Mucosa of gallbladder (tissue), 1 donor: ENCODE measurements around the gene MROH7. TPM values are rescaled to one million over a fixed set of nuclear protein-coding genes. Genes with fewer than 3 reads are reported as not detected.
"Not testable (repeated sequence)": the region's sequence is repeated elsewhere in the genome, so short reads cannot be mapped to it uniquely, and the experiment has no call there.

ENCODE experiments used
- DNase-seq: peaks from one replicate; pipeline ENCODE4 v3.0.0-alpha.2; 2020; ENCODE audit warnings: low spot score
- total RNA-seq: library from RNA; stranded (reverse); gene quantifications from one replicate; pipeline ENCODE4 v1.2.1, GENCODE V29; 2021
- donor health status: DM: no; HTN: no; CAD: no.

MROH7 gene
- total RNA-seq, 1 donor from 2014 or later = 8.0 TPM

DNA sequence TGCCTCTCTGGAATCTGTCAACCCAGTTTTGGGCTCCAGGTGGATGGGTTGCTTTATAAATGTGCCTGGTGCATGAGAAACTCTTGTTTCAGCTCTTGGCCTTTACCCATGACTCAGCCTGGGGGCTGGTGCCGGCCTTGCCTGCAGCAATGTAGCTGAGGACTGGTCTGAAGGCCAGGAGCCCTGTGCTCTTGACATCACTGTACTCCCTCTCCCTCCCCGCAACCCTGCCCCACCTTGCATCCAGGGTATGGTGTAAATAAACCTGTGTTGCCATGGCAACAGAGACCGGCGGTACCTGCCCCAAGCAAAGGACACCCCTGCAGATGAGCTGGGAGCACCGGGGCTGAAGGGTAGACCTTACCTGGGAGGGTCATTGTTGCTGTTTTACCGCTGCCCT, 31.5 kb upstream of the MROH7 start:
- DNase-seq = no peak

DNA sequence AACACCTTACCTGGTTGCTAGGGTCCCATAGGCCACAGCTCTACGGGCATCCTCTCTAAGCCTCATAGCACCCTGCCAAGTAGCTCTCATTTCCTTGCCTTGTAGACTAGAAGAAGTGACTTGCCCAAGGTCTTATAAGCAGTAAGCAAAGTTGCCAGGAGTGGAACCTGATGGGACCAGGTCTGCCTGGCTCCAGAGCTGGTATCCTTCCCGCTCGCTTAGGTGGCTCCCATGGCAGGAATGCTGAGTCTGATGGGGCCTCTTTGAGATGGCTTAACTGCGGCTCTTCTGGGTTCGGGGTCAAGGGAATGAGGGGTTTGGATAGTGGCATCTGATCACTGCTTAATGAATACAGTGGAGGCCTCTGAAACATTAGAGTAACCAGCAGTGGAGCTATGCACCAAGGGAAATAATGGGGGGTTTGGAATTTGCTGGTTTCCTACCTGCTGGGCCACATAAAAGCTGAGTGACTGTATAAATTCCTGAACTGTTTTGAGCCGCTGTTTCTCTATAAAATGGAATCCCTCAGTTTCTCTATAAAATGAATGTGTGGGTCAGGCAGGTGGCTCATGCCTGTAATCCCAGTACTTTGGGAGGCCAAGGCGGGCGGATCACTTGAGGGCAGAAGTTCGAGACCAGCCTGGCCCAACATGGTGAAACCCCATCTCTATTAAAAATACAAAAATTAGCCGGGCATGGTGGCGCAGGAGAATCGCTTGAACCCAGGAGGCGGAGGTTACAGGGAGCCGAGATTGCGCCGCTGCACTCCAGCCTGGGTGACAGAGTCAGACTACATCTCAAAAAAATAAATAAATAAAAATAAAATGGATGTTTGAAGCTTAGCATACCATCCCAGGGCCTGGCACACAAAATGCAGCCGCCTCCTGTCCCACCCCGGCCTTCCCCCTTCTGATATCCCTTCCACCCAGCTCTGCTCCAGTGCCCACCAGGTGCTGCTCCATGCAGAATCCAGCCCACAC, 30.7 kb upstream of the MROH7 start:
- DNase-seq = no peak

- no peak for DNase-seq
These were observed 30.0 kb upstream of the MROH7 start for GRCh38 chr1:54611621-54612020.

DNA sequence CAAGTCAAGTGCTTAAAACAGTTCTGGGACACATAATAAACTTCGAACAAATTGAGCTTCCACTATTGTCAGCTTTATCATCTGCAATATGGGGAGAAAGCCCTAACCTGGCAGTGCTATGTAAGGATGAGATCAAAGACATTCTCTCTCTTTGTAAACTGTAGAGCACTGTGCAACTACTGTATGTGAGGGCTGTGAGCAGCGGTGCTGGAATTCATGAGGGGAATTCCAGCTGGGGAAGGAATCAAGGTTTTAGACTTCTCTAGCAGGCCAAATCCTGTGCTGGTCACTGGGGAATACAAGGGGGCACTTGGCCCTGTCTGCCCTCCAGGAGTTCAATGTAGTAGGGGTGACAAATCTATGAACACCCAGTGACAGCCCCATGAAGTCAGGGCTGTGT, 27.6 kb upstream of the MROH7 start:
- DNase-seq = no peak

GRCh38 chr1:54614563-54614962, 27.0 kb upstream of the MROH7 start:
- DNase-seq = no peak

GRCh38 chr1:54615531-54616279, 25.9 kb upstream of the MROH7 start:
- no peak for DNase-seq

- no peak for DNase-seq
These were observed 21.8 kb upstream of the MROH7 start for GRCh38 chr1:54619749-54620148.

DNA sequence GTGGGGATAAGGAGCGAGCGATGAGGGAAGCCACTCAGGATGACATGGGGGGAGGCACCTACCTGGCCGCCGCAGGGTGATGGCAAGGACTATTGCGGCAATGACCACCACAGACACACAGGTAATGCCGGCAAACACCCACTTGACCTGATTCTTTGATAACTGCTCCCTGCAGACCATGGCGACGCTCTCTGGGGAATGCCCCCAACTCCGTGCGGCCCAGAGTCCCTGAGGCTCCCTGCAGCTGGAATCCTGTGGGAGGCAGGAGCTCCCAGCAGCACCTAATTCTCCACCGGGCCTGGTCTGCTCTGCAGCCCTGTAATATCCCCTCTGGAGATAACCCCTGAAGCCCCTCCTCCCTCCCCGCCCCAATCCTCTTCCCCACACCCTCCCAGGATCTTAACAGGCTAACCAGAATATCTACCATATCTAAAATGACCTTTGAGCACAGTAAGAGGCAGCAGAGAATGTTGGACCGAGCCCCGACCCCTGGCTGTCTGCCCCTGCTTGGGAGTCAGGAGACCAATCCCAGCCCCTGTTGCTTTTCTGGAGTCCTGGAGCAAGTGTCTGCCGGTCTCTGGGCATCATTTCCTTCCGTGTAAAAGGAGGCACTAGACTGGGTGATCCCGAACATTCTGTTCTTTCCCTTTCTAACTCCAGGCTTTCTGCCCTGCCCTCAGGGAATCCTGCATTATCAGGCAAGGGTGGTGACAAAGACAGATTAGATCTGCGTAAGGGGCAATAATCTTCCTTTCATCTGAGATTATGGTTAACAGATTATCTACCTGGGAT, 18.2 kb upstream of the MROH7 start, which contains the start of gene FAM151A:
Gene FAM151A (minus strand): TSS at position 310 of the 792 bp plus-strand sequence. CDS start 130 bp downstream, at position 180.
- DNase-seq = no peak

GRCh38 chr1:54624466-54625464, 16.8 kb upstream of the MROH7 start:
- no peak for DNase-seq

DNA sequence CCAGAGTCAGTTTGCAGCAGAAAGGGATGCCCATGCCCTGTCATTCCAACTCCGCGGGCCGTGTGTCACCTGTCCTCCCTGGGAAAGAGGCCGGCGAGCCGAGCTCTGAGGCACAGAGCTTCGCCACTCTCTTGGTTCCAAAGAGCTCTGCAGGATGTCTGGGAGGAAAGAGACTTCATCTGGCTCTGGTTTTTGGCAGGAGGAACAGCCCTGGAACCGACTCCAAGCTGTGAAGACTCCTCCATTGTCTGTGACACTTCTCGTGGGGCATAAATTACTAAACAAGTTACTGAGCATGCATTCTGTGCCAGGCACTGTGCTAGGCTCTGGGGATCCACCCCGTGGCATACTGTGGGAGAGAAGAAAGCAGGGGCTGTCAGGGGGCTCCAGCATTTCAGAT, 14.4 kb upstream of the MROH7 start:
- no peak for DNase-seq

DNA sequence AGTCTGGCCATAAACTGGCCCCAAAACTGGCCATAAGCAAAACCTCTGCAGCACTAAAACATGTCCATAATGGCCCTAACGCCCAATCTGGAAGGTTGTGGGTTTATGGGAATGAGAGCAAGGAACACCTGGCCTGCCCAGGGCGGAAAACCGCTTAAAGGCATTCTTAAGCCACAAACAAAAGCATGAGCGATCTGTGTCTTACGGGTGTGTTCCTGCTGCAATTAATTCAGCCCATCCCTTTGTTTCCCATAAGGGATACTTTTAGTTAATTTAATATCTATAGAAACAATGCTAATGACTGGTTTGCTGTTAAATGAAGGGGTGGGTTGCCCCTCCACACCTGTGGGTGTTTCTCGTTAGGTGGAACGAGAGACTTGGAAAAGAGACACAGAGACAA, 5.8 kb upstream of the MROH7 start:
- DNase-seq = not testable (repeated sequence)

DNA sequence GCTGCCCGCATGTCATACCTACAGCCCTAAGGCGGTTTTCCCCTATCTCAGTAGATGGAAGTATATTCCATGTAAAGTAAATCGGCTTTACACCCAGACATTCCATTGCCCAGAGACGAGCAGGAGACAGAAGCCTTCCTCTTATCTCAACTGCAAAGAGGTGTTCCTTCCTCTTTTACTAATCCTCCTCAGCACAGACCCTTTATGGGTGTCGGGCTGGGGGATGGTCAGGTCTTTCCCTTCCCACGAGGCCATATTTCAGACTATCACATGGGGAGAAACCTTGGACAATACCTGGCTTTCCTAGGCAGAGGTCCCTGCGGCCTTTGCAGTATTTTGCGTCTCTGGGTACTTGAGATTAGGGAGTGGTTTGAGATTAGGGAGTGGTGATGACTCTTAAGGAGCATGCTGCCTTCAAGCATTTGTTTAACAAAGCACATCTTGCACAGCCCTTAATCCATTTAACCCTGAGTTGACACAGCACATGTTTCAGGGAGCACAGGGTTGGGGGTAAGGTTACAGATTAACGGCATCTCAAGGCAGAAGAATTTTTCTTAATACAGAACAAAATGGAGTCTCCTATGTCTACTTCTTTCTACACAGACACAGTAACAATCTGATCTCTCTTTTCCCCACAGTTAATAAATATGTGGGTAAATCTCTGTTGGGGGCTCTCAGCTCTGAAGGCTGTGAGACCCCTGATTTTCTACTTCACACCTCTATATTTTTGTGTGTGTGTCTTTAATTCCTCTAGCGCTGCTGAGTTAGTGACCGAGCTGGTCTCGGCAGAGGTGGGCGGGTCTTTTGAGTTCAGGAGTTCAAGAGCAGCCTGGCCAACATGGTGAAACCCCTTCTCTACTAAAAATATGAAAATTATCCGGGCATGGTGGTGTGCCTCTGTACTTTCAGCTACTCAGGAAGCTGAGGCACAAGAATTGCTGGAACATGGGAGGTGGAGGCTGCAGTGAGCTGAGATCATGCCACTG, 4.8 kb upstream of the MROH7 start:
- not testable (repeated sequence) for DNase-seq

- no peak for DNase-seq
These were observed 1.2 kb upstream of the MROH7 start for GRCh38 chr1:54640361-54640760.

- no peak for DNase-seq
These were observed 2.1 kb downstream of the MROH7 start for GRCh38 chr1:54643736-54644135.

- peak; percentile 28 for DNase-seq
These were observed 4.5 kb downstream of the MROH7 start for GRCh38 chr1:54645806-54646676.

DNA sequence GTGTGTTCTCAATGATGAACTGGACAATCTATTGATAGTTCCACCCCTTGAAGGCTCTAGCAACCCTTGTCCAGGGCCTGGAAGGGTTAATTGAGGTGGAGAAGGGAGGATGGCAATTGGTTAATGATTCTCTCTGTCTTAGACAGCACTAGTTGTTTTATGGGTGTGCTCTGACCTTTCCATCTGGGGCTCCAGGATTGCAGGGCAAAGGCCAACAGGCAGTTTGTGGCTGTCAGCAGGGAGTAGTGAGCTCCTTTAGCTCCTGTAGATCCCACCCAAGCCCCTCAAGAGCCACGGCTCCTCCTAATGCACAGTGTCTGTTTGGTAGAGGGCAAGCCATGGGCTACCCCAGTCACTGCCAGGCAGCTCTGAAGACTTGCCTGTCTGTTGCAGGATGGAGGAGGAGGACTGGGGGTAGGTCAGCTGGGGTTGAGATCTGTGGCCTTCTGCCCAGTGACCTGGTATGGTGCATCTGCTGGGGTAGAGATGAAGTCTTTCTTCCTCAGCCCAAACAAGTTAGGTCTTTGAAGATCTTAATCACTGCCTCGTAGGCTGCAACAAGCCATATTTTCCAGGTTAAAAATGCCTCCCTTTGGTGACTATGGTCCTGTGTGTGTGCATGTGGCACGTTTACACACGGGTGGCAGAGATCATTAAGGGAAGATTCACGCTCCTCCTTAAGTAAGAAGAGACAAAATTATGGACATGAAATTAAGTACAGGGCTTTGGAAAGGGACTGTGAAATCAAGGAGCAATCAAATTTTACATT, 7.7 kb downstream of the MROH7 start:
- DNase-seq = peak; percentile 30

- no peak for DNase-seq
These were observed 8.3 kb downstream of the MROH7 start for GRCh38 chr1:54649921-54650320.

DNA sequence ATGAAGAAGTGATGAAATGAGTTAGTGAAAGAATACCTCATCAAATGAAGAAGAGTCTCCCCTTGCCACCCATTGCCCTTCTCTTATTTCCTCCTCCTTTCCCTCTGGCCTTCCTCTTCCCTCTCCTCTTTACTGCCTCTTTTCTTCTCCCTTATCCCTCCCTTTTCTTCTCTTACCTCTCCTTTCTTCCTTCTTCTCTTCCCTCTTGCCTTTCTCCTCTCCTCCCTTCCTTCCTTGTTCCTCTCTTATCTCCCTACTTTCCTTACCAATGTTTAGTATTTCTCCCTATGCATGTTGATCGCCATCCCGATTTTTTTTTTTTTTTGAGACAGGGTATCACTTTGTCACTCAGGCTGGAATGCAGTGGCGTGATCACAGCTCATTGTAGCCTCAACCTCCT, 8.8 kb downstream of the MROH7 start:
- DNase-seq = no peak
